NK-92 (cell line): Measurements from ENCODE around the gene ELOVL2.

Experiments used
- DNase-seq: peaks from one replicate; lab custom pipeline; 2025; ENCODE audit not compliant: unreplicated experiment; lab: John Stamatoyannopoulos, UW

Gene ELOVL2

GRCh38 chr6:10933126-10933525 lies 111.0 kb downstream of the ELOVL2 start:
- DNase-seq, result no peak
